ENCODE results near the gene NARF.

The NARF gene

DNA sequence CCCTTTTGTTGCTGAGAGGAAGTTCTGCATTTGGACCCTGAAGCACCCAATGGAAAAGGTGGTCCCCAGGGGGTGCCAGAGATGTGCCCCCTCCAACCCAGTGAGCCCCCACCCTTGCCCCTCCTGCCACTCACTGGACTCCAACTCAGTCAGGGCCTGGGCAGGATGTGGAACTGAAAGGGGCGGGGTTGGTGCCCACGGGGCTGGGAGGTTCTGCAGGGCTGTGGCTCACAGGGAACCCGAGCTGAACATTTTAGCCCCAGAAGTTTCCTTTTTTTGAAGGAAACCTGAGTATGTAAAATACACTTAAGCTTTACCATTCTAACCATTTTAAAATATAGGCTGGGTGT is 24.4 kb upstream of the NARF start:
- no peak for DNase-seq

DNA sequence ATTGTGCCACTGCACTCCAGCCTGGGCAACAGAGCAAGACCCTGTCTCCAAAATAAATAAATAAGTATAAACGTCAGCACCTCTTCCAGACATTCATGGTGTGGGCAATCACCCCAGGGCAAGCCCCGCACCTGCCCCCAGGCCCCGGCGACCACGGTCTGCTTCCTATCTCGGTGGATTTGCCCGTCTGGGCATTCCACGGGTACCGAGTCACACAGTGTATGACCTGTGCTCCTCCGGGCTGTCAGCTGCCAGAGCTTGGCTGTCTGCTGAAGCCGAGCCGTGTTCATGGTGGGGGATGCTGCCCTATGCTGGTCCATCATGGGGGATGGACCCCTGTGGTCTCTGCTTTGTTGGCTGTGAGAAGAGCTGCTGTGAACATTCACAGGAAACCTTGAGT is 23.4 kb upstream of the NARF start:
- DNase-seq, result no peak

DNA sequence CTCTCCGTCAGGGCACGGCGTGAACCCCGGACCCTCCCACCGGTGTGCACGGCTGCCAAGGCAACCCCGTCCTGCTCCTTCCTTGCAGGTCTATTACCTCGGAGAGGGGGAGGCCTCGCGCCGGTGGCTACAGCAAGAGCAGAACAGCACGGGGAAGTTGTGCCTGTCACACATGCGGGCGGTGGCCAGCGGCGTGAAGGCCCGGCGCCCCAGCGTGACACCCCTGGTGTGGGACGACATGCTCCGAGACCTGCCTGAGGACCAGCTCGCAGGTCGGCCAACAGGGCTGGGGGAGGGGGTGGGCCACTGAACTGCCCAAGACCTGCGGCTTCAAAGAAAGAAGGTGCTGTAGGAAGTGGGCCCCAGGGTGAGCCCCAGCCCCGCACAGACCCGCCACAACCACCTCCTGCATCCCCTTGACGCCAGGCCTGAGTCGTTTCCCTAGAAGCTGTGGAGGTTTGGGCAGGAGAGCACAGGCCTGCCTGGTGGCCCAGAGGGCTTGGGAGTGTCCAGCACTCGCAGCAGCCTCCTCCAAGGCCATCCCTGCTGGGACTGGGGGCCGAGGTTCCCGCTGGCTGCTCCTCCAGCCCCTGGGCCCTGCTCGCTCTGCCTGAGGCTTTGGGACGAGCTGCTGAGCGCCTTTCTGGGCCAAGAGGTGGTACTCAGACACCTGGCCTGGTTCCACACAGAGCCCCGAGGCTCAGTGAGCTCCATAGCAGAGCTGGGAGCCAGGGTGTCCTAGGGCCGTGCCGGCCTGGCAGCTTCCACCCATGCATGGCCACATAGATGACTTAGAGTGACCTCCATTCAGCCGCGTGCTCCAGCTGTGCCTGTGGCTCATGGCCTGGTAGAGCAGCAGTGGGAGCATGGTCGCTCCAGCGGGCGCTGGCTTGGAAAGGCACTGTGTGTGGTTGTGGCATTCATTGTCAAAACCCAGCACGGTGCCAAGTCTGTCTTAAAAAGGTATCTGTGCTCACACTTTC is 22.6 kb upstream of the NARF start:
- no peak for DNase-seq

DNA sequence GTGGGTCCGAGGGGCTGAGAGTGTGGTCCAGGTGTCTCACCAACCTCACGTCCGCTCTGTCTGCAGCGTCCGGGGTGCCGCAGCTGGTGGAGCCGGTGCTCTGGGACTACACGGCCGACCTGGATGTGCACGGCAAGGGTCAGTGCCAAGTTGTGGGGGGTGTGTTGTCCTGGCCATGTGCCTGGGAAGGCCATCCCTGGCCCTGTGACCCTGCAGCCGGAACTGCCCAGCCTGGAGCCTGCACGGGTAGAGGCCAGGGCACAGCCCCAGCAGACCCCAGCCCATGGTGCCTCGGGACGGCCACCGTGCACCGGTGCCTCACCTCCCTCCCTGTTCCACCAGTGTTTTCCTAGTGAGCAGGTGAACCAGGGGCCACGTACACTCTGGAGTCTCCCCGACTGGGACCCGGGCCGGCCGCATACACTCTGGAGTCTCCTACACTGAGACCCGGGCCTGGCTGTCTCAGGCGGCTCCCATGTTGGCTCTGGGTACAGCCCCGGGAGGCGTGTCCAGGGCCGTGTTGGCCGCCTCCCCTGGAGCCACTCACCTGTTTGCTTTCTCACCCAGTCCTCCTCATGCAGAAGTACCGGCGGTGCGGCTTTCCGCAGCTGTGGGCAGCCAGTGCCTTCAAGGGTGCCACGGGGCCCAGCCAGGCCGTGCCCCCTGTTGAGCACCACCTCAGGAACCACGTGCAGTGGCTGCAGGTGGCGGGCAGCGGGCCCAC is 21.8 kb upstream of the NARF start:
- no peak for DNase-seq

DNA sequence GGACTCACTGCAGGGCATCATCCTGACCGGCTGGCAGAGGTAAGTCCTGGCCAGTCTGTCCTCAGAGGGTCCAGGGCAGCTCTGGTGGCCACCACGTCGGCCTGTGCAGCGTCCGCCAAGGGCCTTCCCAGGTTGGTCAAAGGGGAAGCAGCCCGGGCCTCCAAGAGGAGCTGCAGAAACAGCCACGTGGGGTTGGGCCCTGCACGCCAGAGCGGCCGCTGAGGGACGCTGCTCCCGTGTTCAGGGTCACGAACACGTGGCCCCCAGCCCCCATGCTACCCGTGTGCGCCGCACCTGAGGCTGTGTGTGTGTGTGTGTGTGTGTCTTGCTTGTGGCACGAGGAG is 21.2 kb upstream of the NARF start:
- DNase-seq, result no peak

DNA sequence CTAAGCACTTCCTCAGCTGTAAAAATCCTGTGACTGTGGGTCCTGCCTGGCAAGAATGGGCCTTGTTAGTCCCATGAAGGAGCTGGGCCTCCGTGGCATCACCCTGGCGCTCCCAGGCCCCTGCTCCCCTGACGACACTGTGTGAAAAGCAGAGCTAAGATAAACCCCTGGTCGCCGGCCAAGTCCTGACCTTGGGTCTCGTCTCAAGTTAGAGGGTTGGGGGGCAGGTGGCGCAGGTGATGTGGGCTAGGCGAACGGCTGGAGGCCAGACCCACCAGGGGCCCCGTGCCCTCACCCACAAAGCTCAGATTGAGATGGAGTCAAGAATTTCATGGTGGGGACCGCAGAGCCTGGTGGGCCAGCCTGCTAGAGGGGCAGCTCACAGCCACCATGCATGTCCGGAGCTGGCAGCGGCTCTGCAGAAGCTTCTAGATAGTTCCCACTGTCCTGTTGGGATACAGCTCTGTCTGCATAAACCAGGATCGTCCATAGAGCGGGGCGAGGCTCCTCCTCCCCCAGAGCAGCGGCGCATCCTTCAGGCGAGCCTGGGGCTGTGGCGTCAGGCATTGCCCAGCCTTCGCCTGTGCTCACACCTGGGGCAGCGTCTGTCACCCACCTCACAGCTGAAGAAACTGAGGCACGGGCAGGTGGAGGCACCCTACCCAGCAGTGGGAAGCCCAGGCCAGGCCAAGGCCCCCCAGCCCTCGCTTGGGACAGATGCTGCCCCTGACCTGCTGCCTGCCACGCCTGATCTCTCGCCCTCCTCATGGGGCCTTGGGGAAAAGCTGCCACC is 19.9 kb upstream of the NARF start:
- no peak for DNase-seq

DNA sequence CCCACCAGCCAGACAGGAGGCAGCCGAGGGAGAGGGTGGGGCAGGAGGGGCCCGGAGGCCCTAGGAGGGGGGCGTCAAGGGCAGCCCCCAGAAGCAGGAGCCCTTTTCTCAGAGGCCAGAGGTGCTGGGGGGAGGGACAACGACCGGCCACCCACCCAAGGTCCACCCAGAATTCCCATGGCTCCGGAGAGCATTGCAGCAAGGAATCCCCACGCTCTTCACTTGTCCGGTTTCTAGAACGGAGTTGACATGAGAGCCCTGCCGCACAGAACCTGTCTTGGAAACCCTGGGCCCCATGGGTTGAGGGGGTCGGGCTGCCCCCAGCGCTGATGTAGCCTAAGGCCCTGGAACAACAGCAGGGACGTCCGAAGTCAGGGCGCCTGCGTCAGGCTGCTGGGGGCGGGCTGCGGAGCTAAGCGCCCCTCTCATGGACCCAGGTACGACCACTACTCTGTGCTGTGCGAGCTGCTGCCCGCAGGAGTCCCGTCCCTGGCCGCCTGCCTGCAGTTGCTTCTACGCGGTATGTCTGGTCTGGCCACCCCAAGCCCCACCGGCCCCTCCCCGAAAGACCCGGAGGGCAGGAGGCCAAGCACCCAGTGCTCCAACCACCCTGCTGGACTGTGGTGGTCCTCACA is 19.2 kb upstream of the NARF start:
- DNase-seq, result no peak

DNA sequence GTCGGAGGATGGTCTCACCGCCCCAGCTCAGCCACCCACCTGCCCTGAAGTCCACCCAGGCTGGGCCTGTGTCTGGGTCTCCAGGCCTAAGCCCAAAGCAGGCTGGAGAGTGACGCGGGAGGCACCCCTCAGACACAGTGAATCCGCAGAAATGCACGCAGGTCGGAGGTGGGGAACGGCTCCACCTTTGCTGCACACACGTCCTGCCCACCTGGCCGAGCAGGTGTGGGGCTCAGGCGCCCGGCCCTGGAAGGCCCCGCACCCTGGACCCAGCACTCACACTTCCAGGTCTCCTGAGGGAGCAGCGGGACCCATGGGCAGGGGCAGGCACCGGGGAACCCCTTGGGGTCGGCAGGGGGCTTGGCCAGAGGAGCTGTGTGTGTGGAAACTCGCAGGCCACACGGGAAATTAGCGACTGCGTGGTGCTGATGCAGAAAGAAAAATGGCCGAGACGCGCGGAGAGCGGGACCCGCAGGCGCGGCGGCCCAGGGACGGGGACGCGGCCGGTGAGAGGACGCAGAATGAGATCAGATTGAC is 18.6 kb upstream of the NARF start:
- DNase-seq, result no peak

DNA sequence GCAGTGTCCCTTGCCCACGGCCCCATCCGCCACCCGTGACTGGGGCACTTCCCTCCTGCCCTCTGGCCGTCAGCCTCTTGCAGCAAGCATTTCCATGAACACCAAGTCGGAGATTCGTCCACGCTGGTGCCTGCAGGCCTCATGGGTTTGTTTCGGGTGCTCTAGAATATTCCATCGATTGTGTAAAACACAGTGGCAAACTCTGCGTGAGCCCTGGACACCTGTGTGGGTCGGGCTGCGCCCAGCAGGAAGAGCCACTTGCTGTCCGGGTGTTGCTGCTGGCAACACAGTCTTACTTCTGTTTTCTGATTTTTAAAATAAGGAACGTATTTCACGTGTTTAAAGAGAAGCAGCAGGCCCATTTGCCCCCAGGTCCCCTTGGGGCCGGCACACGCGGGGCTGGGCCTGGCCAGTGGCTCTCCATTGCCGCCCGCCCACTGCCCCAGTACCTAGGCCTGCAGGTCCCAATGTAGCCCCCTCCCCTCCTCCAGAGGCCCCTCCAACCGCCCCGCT is 18.0 kb upstream of the NARF start:
- no peak for DNase-seq

DNA sequence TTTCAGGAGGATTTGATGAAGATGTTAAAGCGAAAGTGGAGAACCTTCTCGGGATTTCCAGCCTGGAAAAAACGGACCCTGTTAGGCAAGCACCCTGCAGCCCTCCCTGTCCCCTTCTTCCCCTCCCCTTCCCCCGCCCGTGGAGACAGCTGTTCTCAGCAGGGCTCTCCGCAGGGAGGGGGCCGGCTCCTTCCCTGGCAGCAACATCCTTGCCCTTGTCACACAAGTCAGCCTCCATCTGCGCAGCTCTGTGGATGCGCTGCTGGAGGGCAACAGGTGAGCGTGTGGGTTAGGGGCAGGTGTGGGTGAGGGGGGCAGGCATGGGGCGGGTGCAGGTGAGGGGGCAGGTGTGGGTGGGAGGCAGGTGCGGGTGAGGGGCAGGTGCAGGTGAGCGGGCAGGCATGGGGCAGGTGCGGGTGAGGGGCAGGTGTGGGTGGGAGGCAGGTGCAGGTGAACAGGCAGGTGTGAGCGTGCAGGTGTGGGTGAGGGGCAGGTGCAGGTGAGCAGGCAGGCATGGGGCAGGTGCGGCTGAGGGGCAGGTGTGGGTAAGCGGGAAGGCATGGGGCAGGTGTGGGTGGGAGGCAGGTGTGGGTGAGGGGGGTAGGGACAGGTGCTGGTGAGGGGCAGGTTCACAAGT is 17.4 kb upstream of the NARF start:
- no peak for DNase-seq

DNA sequence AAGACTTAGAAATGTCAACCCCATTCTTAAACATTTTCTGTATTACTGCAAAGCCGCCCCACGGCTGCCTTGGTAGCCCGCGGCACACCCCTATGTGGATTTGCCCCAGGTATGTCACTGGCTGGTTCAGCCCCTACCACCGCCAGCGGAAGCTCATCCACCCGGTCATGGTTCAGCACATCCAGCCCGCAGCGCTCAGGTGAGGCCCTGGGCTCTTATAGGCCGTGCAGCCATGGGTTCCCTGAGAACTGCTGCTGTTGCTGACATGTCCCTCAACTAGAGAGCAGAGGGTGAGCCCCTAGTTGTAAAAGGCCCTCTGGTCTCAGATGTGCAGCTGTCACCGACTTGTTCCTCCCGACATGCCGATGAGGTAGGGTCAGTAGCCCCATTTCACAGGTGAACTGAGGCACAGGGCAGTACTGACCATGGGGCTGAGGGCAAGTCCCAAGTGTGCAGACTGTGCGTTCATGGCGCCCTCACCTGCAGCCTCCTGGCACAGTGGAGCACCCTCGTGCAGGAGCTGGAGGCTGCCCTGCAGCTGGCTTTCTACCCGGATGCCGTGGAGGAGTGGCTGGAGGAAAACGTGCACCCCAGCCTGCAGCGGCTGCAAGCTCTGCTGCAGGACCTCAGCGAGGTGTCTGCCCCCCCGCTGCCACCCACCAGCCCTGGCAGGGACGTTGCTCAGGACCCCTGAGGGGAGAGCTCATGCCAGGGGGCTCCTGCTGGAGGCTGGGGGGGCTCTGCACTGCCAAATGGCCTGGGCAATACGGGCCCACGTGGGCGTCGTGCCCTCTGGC is 16.7 kb upstream of the NARF start:
- no peak for DNase-seq

DNA sequence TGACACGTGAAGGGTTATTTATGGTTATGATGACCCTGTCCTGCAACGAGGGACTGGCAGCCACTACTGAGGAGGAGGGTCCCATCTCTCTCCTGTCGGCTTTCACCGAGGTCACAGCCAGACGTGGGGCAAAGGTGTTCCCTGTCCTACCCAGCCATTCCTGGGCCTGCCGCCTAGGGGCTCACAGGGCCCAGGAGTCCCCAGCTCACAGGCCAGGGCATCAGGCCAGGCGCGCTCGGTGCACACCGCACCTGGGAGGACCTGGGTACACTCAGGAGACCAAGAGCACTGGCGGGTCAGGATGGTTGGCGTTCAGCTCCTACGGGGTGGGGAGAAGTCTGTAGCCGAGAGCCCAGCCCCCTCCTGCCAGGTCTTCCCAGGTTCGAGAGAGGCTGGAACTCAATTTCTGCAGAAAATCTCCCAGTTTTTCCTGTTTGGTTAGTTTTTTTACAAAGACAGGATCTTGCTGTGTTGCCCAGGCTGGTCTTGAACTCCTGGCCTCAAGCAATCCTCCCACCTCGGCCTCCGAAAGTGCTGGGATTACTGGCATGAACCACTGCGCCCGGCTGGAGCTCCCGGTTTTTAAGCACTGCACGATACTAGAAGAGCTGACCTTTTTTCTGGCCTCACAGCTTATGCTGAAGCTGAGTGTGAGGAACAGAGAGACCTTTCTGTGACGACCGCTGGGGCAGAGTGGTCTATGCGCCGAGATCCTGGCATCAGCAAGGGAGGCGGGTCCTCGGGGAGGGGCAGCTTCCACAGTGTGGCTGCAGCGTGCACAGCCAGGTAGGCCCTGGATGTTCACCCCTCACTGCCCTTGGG is 15.7 kb upstream of the NARF start:
- DNase-seq, result no peak

DNA sequence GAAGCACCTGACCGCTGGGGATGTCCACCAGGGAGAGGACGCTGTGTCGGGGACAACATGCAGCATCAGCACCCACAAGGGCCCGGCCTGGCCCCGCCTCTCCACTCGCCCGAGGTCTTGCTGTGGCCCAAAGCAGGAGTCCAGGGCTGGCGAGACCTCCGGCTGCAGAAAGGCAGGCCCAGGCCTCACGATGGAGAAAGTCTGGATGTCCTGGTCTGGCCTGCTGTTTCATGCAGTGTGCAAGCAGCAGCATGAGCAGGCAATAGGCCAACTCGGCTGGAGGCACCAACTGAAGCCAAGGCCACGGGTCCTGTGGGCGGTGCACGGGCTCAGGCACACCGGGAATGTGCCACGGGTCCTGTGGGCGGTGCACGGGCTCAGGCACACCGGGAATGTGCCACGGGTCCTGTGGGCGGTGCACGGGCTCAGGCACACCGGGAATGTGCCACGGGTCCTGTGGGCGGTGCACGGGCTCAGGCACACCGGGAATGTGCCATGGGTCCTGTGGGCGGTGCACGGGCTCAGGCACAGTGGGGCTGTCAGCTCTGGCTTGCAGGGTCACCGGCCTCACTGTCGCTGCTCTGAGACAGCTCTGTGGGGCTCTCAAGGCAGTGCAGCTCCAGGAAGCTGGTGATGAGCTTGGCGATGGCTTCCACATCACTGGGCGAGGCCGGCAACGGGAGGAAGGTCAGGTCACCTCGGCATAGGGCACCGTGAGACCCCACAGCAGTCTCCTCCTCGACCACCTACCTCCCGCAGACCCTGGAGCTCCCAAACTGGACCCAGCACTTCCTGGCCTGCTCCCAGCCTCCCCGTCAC is 14.9 kb upstream of the NARF start:
- DNase-seq, result no peak

DNA sequence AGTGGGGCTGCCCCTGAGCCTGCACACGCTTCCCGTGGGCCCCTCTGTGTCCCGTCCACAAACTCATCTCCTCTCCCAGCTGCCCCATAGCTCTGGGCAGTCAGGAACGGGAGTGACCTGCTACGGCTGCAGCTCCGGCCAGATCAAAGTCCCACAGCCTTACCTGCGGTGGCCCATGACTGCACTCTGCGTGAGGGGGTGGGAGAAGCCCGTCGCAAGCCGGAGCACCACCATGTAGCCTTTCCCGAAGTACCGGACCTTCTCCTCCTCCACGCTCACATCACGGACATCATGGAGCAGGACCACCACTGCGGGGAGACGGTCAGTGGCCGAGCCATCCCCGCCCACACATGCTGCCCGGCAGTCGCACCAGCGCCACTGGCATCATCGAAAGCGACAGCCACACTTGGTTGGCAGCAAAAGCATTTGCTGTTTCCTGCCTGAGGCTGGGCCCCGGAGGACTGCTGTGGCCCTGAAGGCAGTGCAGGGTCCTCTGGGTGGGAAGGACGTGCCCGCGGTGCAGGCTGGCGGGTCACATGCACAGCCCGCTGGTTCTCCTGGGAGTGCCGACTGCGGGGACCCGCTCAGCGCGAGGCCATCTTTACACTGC is 14.2 kb upstream of the NARF start:
- DNase-seq, result no peak

DNA sequence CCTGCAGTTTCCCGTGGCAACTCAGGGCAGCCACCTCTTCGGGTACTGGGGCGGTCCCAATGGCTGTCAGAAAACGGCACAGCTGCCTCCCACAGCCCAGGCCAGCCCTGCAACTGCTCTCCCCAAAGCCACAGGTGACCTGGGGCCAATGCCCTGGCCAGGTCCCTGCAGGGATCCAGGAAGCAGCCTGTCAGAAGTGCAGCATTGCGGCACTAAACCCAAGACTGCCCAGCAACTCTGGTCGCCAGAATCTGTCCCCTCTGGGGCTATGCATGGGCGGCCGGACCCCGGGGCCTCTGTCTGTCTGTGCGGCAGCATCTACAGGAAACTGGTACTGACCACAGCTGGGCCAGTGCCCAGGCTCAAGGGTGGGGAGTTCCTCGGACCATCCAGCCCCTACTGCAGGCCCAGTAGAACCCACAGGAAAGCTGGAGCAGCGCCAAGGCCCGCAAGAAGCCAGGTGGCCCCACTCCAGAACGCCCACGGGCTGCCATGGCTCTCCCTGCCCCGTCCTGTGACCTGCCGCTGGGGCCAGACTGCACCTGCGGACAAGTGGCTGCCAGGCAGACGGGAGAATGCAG is 13.5 kb upstream of the NARF start:
- no peak for DNase-seq

DNA sequence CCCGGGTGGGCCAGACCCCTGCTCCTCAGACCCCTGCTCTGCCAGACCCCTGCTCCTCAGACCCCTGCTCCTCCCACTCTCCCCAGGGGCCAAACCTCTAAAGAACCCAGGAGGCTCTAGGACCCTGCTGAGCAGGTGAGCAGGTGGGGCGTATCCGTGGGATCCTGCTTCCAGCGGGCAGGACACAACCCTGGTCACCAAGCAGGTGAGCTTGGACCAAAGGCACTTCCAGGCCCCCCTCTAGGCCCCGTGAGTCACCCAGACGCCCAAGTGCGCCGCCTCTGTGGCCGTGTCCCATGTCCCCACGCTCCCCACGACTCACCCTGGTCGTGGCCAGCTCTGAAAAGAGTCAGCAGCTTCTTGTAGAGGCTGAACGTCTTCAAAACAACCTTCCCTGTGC is 13.0 kb upstream of the NARF start:
- no peak for DNase-seq

DNA sequence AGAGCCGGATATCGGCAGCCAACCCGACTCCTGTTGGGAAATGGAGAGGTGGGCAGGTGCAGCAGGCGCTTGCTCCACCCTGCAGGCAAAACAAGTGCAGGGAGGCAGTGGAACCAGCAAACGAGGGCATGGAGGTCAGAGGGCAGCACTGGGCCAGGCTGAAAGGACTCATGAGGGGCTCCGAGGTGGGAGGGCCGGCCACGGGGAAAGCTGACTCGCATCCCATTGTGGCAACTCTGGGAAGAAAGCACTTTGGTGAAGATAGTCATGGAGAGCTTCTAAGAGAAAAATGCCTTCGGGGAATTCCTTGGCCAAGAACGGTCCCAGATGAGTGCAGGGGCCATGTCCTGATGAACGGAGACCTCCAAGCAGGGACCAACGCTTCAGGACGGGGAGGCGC is 12.4 kb upstream of the NARF start:
- no peak for DNase-seq

DNA sequence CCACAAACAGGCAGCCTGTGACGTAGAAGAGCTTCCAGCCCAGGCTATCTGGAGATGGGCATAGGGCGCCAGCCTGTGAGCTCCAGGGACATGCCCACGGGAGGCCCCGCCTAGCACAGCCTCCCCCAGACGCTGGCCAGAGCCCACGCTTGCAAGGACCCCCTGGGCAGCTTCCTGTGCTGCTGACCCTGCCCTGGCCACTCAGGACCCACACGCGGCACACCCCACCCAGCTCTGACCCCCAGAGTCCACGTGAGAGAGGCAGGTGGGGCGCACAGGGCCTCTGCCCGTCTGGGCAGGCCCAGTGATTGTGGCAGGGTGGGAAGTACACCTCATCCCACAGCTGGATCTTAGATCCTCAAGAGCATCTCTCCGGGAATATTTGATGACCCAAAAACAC is 11.9 kb upstream of the NARF start:
- no peak for DNase-seq

DNA sequence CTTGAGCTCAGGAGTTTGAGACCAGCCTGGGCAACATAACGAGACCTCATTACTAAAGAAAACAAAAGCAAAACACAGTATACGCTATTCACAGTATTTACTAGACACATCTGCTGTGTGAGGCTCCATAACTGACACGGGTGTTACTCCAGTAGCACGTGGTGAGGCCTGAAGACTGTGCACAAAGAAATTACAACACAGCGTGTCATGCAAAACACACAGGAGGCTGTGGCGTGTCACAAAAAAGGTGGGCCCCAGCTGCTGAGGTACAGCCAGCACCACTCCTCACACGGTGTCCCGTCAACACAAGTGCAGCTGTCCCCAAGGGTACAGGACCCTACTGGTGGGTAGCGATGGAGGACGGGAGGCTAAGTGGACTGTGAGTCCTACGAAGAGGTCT is 10.7 kb upstream of the NARF start:
- DNase-seq, result no peak

All from activated CD4-positive, alpha-beta T cell treated with anti-CD3 and anti-CD28 coated beads for 4 hours (primary cell).